ENCODE data around the gene HOMER3. TPM values are rescaled to one million over a fixed set of nuclear protein-coding genes. Genes with fewer than 3 reads are reported as not detected.
"Not testable (repeated sequence)": the region's sequence is repeated elsewhere in the genome, so short reads cannot be mapped to it uniquely, and the experiment has no call there.

Gene HOMER3
- polyA plus RNA-seq, 6 donors from 2014 or later, result 0.44 to 0.69 (median 0.49) TPM; not detected in 3

DNA sequence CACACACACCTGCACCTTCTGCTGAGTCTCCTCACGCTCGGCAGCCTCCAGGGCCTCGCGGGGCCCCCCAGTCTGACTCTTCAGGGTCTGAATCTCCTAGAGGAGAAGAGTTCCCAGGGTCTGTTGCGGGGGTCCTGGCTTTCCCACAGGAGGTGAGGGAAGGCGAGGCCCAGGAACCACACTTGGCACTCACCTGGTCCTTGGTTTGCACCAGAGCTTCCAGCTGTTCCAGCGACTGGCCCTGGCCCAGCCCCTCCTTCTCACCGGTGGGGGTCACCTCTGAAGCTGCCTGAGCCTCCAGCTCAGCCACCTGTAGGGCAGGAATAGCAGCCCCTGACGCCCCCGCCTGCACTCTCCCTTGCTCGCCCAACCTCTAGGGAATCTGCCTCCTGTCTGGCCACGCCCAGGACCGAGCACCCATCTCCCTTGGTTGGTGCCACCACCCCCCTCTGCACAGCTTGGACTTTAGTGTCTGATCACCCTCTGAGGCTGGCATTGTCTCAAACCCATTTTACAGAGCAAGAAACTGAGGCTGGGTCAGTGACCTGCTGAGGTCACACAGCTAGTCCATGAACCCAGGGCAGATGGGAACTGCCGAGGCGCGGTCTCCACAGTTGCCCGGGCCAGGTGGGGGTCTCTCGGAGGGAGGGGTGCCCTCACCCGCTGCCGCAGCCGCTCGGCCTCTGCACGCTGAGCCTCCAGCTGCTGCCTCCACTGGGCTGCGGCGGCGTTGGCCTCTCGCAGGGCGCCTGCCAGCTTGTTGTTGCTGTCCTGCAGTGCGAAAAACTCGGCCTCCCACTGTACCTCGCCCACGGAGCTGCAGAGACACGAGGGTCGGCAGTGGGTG is 9.5 kb downstream of the HOMER3 start:
- Mint-ChIP-seq H3K27me3 (peaks cover 5 to 32% (median 9%) of the 10 kb centered on the region in 3 donors), H3K27ac (no peak overlapping the region), H3K36me3 (no peaks in the 10 kb centered on the region), H3K9me3 (peaks cover 0 to 1% (median 0%) of the 10 kb centered on the region in 7 donors), H3K4me3 (peak overlapping the region in 3 of 8 donors; percentile 12 to 37 (median 19)), H3K4me1 (peaks cover 8 to 15% (median 10%) of the 10 kb centered on the region in 3 donors)
- DNase-seq (no peak), ATAC-seq (ENCODE audit: low read depth in 2 of 2) (no peak)

DNA sequence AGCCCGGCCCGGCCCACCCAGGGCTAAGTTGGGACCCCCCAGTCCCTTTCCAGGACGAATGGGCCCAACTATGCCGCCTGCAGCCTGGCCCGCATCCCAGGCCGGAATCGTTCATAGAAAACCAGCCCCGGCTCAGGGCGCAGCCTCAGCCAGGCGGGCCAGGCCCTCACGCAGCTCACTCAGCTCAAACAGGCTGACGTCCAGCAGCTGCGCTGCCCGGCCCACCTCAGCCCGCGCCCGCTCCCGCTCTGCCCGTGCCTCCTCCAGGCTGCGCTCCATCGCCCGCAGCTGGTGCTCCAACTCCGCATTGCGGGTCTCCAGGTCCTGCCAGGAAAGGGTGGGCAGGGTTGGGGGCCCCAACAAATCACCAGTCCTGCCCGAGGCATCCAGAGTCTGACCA is 11.7 kb downstream of the HOMER3 start:
- DNase-seq (no peak), ATAC-seq (ENCODE audit: low read depth in 2 of 2) (no peak)
- Mint-ChIP-seq H3K4me1 (peaks cover 10 to 18% (median 11%) of the 10 kb centered on the region in 3 donors), H3K27me3 (peaks cover 3 to 22% (median 8%) of the 10 kb centered on the region in 3 donors), H3K27ac (no peak overlapping the region), H3K9me3 (peaks cover 0 to 1% (median 0%) of the 10 kb centered on the region in 7 donors), H3K4me3 (no peak overlapping the region), H3K36me3 (peaks cover 3 to 5% of the 10 kb centered on the region in 2 donors)

DNA sequence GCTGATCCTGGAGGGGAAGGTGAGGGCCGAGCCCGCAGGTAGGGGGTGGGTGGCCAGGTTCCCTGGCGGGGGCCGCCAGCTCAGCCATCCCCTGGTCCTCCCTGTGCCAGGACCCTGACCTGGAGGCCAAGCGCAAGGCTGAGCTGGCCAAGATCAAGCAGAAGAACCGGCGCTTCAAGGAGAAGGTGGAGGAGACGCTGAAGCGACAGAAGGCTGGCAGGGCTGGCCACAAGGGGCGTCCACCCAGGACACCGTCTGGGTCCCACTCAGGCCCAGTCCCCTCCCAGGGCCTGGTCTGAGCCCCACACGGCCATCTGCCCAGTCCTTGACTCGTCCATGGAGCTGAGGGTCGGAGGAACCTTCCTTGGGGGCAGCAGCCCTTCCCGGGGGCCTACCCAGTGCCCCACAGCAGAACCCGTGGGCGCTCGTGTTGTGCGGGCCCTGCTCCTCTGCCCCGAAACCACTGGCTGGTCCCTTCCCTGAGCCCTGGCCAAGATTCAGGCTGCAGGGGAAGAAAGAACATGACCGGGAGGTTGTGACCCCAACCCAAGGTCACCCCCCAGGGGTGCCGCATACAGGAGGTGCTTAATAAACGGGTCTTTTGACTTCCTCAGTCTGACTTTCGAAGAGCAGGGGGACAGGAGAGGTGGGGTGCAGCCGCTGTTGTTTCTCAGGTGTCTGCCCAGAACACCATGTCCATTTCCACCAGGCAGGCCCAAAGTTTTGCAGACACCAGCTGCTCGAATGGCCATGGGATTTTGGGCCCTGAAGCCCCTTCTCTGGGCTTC is 12.8 kb downstream of the HOMER3 start:
- Mint-ChIP-seq H3K4me1 (peaks cover 9 to 11% (median 10%) of the 10 kb centered on the region in 3 donors), H3K4me3 (no peak overlapping the region), H3K9me3 (peaks cover 0 to 1% (median 0%) of the 10 kb centered on the region in 7 donors), H3K27ac (no peak overlapping the region), H3K27me3 (peaks cover 0 to 11% (median 0%) of the 10 kb centered on the region in 3 donors), H3K36me3 (peaks cover 4 to 8% of the 10 kb centered on the region in 2 donors)
- DNase-seq, result no peak
- no peak for ATAC-seq (ENCODE audit: low read depth in 2 of 2)

DNA sequence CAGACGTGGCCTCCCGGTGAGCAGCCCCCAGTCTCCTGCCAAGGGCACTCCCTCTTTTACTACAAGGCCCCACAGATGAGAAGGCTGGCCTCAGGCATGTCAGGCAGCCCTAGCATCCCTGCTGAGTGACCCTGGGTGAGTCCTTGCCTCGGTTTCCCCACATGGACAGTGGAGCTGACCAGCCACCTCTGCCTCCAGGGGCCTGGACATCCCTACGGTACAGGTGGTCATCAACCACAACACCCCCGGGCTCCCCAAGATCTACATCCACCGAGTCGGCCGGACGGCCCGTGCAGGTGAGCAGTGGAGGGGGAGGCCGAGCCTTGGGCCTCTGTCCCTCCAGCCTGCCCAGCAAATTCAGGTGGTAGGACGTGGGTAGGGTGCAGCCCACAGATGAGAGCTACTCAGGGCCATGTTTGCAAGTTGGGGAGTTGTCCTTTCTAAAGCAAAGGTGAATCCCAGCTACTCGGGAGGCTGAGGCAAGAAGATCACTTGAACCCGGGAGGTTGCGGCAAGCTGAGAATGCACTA is 16.3 kb downstream of the HOMER3 start:
- Mint-ChIP-seq H3K9me3 (no peaks in the 10 kb centered on the region), H3K4me1 (peaks cover 10 to 17% (median 12%) of the 10 kb centered on the region in 3 donors), H3K4me3 (peak overlapping the region in 2 of 8 donors; percentile 25 to 52), H3K27ac (no peak overlapping the region), H3K36me3 (peaks cover 4 to 8% of the 10 kb centered on the region in 2 donors), H3K27me3 (no peaks in the 10 kb centered on the region)
- DNase-seq (no peak), ATAC-seq (ENCODE audit: low read depth in 2 of 2) (no peak)

- DNase-seq (no peak), ATAC-seq (ENCODE audit: low read depth in 2 of 2) (no peak)
- peaks cover 15 to 35% (median 20%) of the 10 kb centered on the region in 3 donors for H3K4me1 Mint-ChIP-seq
- no peaks in the 10 kb centered on the region for H3K9me3 Mint-ChIP-seq
- H3K27ac Mint-ChIP-seq, result no peak overlapping the region
- peak overlapping the region in 3 of 8 donors; percentile 13 to 83 (median 15) for H3K4me3 Mint-ChIP-seq
- peaks cover 4 to 8% of the 10 kb centered on the region in 2 donors for H3K36me3 Mint-ChIP-seq
- no peaks in the 10 kb centered on the region for H3K27me3 Mint-ChIP-seq
These were observed 18.6 kb downstream of the HOMER3 start for GRCh38 chr19:18922228-18922985.

GRCh38 chr19:18921593-18921992 is 19.4 kb downstream of the HOMER3 start:
- H3K27me3 Mint-ChIP-seq, result no peaks in the 10 kb centered on the region
- H3K4me3 Mint-ChIP-seq, result peak overlapping the region in 5 of 8 donors; percentile 61 to 84 (median 83)
- DNase-seq, result no peak
- H3K4me1 Mint-ChIP-seq, result peaks cover 21 to 41% (median 28%) of the 10 kb centered on the region in 3 donors
- H3K27ac Mint-ChIP-seq, result peak overlapping the region in 2 of 6 donors; percentile 15 to 20
- no peak for ATAC-seq (ENCODE audit: low read depth in 2 of 2)
- H3K36me3 Mint-ChIP-seq, result peaks cover 4 to 8% of the 10 kb centered on the region in 2 donors
- no peaks in the 10 kb centered on the region for H3K9me3 Mint-ChIP-seq

- Mint-ChIP-seq H3K36me3 (peaks cover 4 to 8% of the 10 kb centered on the region in 2 donors), H3K4me3 (peak overlapping the region; percentile 83 to 98 (median 88)), H3K4me1 (peaks cover 21 to 51% (median 28%) of the 10 kb centered on the region in 3 donors), H3K9me3 (no peaks in the 10 kb centered on the region), H3K27ac (peak overlapping the region in 4 of 6 donors; percentile 91 to 98 (median 97)), H3K27me3 (no peaks in the 10 kb centered on the region)
- DNase-seq, result no peak
- no peak for ATAC-seq (ENCODE audit: low read depth in 2 of 2)
These were observed 20.6 kb downstream of the HOMER3 start for GRCh38 chr19:18920400-18920799.

DNA sequence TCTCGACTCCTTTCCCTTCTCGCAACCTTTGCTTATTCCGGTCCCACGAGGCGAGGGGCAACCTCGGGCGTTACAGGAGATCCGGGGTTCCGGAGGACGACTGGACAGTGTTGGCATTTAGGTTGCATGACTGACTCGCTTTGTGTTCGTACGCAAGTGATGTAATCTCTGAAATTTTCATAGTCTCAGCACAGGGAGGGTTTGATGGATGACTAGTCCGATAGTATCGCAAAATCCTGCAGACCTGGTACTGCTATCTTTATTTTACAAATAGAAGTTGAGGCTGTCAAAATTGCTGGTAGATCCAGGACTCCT is 21.2 kb downstream of the HOMER3 start:
- Mint-ChIP-seq H3K4me1 (peaks cover 24 to 51% (median 28%) of the 10 kb centered on the region in 3 donors), H3K27ac (peak overlapping the region; percentile 88 to 98 (median 97)), H3K4me3 (peak overlapping the region; percentile 83 to 98 (median 88)), H3K36me3 (peaks cover 4 to 8% of the 10 kb centered on the region in 2 donors), H3K27me3 (no peaks in the 10 kb centered on the region), H3K9me3 (no peaks in the 10 kb centered on the region)
- ATAC-seq (ENCODE audit: low read depth in 2 of 2), result no peak
- no peak for DNase-seq

DNA sequence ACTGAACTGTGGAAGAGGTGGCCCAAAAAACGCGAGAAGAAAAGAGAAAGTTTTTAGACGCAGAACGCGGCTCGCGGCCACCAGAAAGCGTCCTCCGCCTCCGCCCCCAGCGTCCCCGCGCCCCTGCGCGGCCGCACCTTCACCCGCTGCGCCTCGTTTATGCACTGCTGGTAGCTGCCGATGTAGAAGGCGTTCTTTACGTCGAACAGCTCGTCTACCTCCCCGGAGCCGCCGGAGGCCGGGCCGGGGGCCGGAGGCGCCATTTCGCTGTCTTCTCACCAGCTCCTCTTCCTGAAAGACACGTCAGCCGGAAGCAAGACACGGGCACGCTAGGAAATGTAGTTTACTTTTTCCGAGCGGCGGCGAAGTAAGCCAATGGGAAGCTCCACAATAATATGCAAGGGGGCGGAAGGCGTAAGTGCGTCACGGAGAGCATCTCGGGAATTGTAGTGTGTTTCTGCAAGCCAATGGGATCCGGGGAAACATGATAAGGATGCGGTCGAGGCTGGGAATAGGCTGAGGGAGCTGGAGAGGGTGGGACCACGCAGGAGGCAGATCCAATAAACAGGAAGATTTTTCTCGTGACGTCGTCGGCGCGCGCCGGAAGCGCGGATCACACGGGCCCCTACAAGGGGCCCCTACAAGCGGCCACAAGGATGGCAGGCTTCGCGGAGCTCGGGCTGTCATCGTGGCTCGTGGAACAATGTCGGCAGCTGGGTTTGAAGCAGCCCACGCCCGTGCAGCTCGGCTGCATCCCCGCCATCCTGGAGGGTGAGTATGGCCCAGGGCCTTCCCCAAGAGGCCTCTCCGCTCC is 21.7 kb downstream of the HOMER3 start, which contains the start of the genes COPE and DDX49:
COPE (minus strand) TSS at position 302 of the 814 bp plus-strand sequence; CDS start at position 263, 39 bp downstream.
DDX49 (plus strand) TSS at position 630 of the 814 bp plus-strand sequence; CDS start at position 657, 27 bp downstream.
- peak; percentile 88 to 90 for ATAC-seq (ENCODE audit: low read depth in 2 of 2)
- Mint-ChIP-seq H3K4me3 (peak within 1 kb of the TSS; percentile 83 to 98 (median 88)), H3K27me3 (no peaks in the 10 kb centered on the region), H3K36me3 (peaks cover under 1 to 3% of the 10 kb centered on the region in 2 donors), H3K27ac (peak within 1 kb of the TSS; percentile 91 to 98 (median 97)), H3K4me1 (peaks cover 21 to 48% (median 28%) of the 10 kb centered on the region in 3 donors), H3K9me3 (no peaks in the 10 kb centered on the region)
- peak; percentile 98 for DNase-seq

GRCh38 chr19:18917593-18917992 is 23.4 kb downstream of the HOMER3 start:
- H3K9me3 Mint-ChIP-seq; H3K36me3 Mint-ChIP-seq; ATAC-seq (ENCODE audit: low read depth in 2 of 2); H3K27me3 Mint-ChIP-seq; DNase-seq: not testable (repeated sequence)
- H3K27ac Mint-ChIP-seq, result peak overlapping the region in 3 of 6 donors; percentile 7 to 69 (median 61)
- peaks cover 26 to 54% (median 36%) of the 10 kb centered on the region in 3 donors for H3K4me1 Mint-ChIP-seq
- H3K4me3 Mint-ChIP-seq, result peak overlapping the region in 7 of 8 donors; percentile 70 to 85 (median 83)

DNA sequence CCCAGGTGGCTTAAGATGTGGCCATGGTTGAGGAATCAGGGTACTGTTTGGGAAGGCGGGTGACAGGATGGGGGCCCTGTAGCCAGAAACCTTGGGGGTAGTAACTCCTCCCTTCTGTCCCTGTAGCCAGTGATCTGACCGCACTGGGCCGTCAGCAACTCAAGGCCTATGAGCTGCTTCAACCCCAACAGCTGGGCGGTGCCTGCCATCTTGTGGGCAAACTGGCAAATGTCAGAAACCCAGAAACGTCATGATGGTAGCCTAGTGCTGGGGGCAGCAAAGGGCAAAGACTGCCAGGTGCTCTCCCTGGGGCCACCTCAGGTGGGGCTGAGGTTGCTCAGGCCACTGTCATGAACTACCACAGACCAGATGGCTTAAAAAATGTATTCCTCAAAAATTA is 25.4 kb downstream of the HOMER3 start:
- H3K9me3 Mint-ChIP-seq, result peaks cover 0 to 2% (median 0%) of the 10 kb centered on the region in 7 donors
- peak overlapping the region in 2 of 8 donors; percentile 32 to 66 for H3K4me3 Mint-ChIP-seq
- H3K4me1 Mint-ChIP-seq, result peaks cover 23 to 50% (median 29%) of the 10 kb centered on the region in 3 donors
- no peaks in the 10 kb centered on the region for H3K27me3 Mint-ChIP-seq
- peaks cover 0 to 11% of the 10 kb centered on the region in 2 donors for H3K36me3 Mint-ChIP-seq
- DNase-seq (no peak), ATAC-seq (ENCODE audit: low read depth in 2 of 2) (no peak)
- peak overlapping the region in 2 of 6 donors; percentile 19 to 68 for H3K27ac Mint-ChIP-seq

DNA sequence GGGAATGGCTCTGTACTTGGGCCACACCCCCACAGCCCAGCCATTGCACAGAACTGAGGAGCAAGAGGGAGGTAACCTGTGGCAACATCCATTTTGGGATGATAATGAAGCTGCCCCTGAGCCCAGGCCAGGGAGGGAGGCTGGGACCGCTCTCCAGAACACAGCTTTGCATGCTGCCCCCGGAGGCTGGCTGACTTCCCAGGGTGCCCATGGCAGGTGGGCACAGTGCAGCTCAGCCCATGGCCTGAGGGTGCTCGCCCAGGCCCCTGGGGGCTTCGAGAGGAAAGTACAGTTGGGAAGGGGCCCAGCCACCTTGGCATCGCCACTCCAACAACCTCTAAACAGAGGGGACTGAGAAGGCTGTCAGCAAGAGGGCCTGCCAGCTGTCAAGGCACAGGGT is 27.6 kb downstream of the HOMER3 start:
- Mint-ChIP-seq H3K4me3 (peak overlapping the region in 1 of 8 donors; percentile 45), H3K36me3 (peaks cover 0 to 11% of the 10 kb centered on the region in 2 donors), H3K4me1 (peaks cover 18 to 33% (median 24%) of the 10 kb centered on the region in 3 donors), H3K9me3 (peaks cover 0 to 2% (median 0%) of the 10 kb centered on the region in 7 donors), H3K27me3 (no peaks in the 10 kb centered on the region), H3K27ac (no peak overlapping the region)
- ATAC-seq (ENCODE audit: low read depth in 2 of 2), result no peak
- DNase-seq, result no peak
